ENCODE measurements around the gene MAPK12. TPM values are rescaled to one million over a fixed set of nuclear protein-coding genes. Genes with fewer than 3 reads are reported as not detected.

The MAPK12 gene
- total RNA-seq, 1 donor from 2014 or later: 27.3 TPM

- no peak for DNase-seq (ENCODE audit: extremely low spot score, unreplicated experiment)
- no peaks in the 10 kb centered on the region for H3K9me3 Mint-ChIP-seq (ENCODE audit: unreplicated experiment)
- H3K27ac Mint-ChIP-seq (ENCODE audit: unreplicated experiment): peak overlapping the region; percentile 96
- H3K36me3 Mint-ChIP-seq (ENCODE audit: unreplicated experiment): peaks cover 4% of the 10 kb centered on the region
- H3K4me1 Mint-ChIP-seq (ENCODE audit: unreplicated experiment): peaks cover 62% of the 10 kb centered on the region
- H3K4me3 Mint-ChIP-seq (ENCODE audit: unreplicated experiment): peak overlapping the region; percentile 65
- H3K27me3 Mint-ChIP-seq (ENCODE audit: unreplicated experiment): no peaks in the 10 kb centered on the region
- TF ChIP-seq CTCF (IDR thresholded peaks at IDR 0.05): no peak
Measured at GRCh38 chr22:50303515-50303847, 42.0 kb upstream of the MAPK12 start.

- H3K4me3 Mint-ChIP-seq (ENCODE audit: unreplicated experiment): peak overlapping the region; percentile 32
- DNase-seq (ENCODE audit: extremely low spot score, unreplicated experiment): no peak
- no peaks in the 10 kb centered on the region for H3K27me3 Mint-ChIP-seq (ENCODE audit: unreplicated experiment)
- no peak for TF ChIP-seq CTCF (IDR thresholded peaks at IDR 0.05)
- no peaks in the 10 kb centered on the region for H3K9me3 Mint-ChIP-seq (ENCODE audit: unreplicated experiment)
- peaks cover 4% of the 10 kb centered on the region for H3K36me3 Mint-ChIP-seq (ENCODE audit: unreplicated experiment)
- peaks cover 69% of the 10 kb centered on the region for H3K4me1 Mint-ChIP-seq (ENCODE audit: unreplicated experiment)
- peak overlapping the region; percentile 96 for H3K27ac Mint-ChIP-seq (ENCODE audit: unreplicated experiment)
Measured at GRCh38 chr22:50302564-50302963, 41.1 kb upstream of the MAPK12 start.

GRCh38 chr22:50302041-50302541 lies 40.6 kb upstream of the MAPK12 start:
- Mint-ChIP-seq H3K9me3 (ENCODE audit: unreplicated experiment) (no peaks in the 10 kb centered on the region), H3K27ac (ENCODE audit: unreplicated experiment) (peak overlapping the region; percentile 50), H3K4me1 (ENCODE audit: unreplicated experiment) (peaks cover 73% of the 10 kb centered on the region), H3K27me3 (ENCODE audit: unreplicated experiment) (no peaks in the 10 kb centered on the region), H3K4me3 (ENCODE audit: unreplicated experiment) (no peak overlapping the region), H3K36me3 (ENCODE audit: unreplicated experiment) (peaks cover 4% of the 10 kb centered on the region)
- no peak for TF ChIP-seq CTCF (IDR thresholded peaks at IDR 0.05)
- no peak for DNase-seq (ENCODE audit: extremely low spot score, unreplicated experiment)

- TF ChIP-seq CTCF (IDR thresholded peaks at IDR 0.05): no peak
- H3K4me3 Mint-ChIP-seq (ENCODE audit: unreplicated experiment): no peak overlapping the region
- peak overlapping the region; percentile 50 for H3K27ac Mint-ChIP-seq (ENCODE audit: unreplicated experiment)
- no peaks in the 10 kb centered on the region for H3K9me3 Mint-ChIP-seq (ENCODE audit: unreplicated experiment)
- no peak for DNase-seq (ENCODE audit: extremely low spot score, unreplicated experiment)
- H3K27me3 Mint-ChIP-seq (ENCODE audit: unreplicated experiment): no peaks in the 10 kb centered on the region
- peaks cover 4% of the 10 kb centered on the region for H3K36me3 Mint-ChIP-seq (ENCODE audit: unreplicated experiment)
- peaks cover 76% of the 10 kb centered on the region for H3K4me1 Mint-ChIP-seq (ENCODE audit: unreplicated experiment)
Measured at GRCh38 chr22:50301581-50301991, 40.1 kb upstream of the MAPK12 start.

- no peak for DNase-seq (ENCODE audit: extremely low spot score, unreplicated experiment)
- Mint-ChIP-seq H3K4me3 (ENCODE audit: unreplicated experiment) (peak overlapping the region; percentile 18), H3K36me3 (ENCODE audit: unreplicated experiment) (peaks cover 4% of the 10 kb centered on the region), H3K4me1 (ENCODE audit: unreplicated experiment) (peaks cover 78% of the 10 kb centered on the region), H3K27ac (ENCODE audit: unreplicated experiment) (peak overlapping the region; percentile 52), H3K9me3 (ENCODE audit: unreplicated experiment) (no peaks in the 10 kb centered on the region), H3K27me3 (ENCODE audit: unreplicated experiment) (no peaks in the 10 kb centered on the region)
- no peak for TF ChIP-seq CTCF (IDR thresholded peaks at IDR 0.05)
Measured at GRCh38 chr22:50300620-50301257, 39.3 kb upstream of the MAPK12 start.
